Esophagus muscularis mucosa (tissue), 4 donors: ENCODE results near the gene EMX2. TPM values are rescaled to one million over a fixed set of nuclear protein-coding genes. Genes with fewer than 3 reads are reported as not detected.
"Not testable (repeated sequence)": the region's sequence is repeated elsewhere in the genome, so short reads cannot be mapped to it uniquely, and the experiment has no call there.

ENCODE experiments used
- DNase-seq: peaks from one replicate; pipeline ENCODE4 v3.0.0-alpha.2; 2017; ENCODE audit errors: extremely low spot score
- H3K27ac ChIP-seq, 4 donors: fragments of 200-600 bp; sonication (generic); replicated peaks in 1 of 4; 1 replicate in 3 of 4; 2 replicates in 1 of 4; pipeline ENCODE4 v1.5.1; 2016 to 2019; ENCODE audit warnings: mild to moderate bottlenecking in 1 of 4
- H3K27me3 ChIP-seq, 4 donors: fragments of 200-600 bp; sonication (generic); one replicate each; pipeline versions ENCODE4 v1.5.1 to v1.6.0; 2016 to 2019
- H3K36me3 ChIP-seq, 4 donors: fragments of 200-600 bp; sonication (generic); one replicate each; pipeline ENCODE4 v1.5.1; 2016 to 2019
- H3K4me1 ChIP-seq, 4 donors: fragments of 200-600 bp; sonication (generic); one replicate each; pipeline ENCODE4 v1.5.1; 2016 to 2019
- H3K4me3 ChIP-seq, 4 donors: fragments of 200-600 bp; sonication (generic); 1 replicate in 2 of 4; 2 replicates in 2 of 4; pipeline ENCODE4 v1.5.1; 2016 to 2019; ENCODE audit warnings: mild to moderate bottlenecking in 4 of 4, moderate library complexity in 1 of 4
- H3K9me3 ChIP-seq, 4 donors: fragments of 200-600 bp; sonication (generic); 1 replicate in 3 of 4; 2 replicates in 1 of 4; pipeline ENCODE4 v1.5.1; 2016 to 2019
- CTCF ChIP-seq, 3 experiments: fragments of 200-600 bp in 2 of 3; fragments of 450-650 bp in 1 of 3; sonication (generic) in 2 of 3; IDR thresholded peaks; one replicate each; pipeline ENCODE4 v1.5.1; 2017 to 2019; ENCODE audit warnings: antibody characterized with exemption in 3 of 3, mild to moderate bottlenecking in 2 of 3, moderate library complexity in 1 of 3
- EP300 ChIP-seq: sonication (generic); formaldehyde crosslinking; IDR thresholded peaks from one replicate; pipeline ENCODE4 v1.6.1; 2017; ENCODE audit warnings: antibody characterized with exemption
- POLR2A ChIP-seq: fragments of 450-650 bp; IDR thresholded peaks from one replicate; pipeline ENCODE4 v1.6.1; 2017; ENCODE audit warnings: antibody characterized with exemption, moderate library complexity, mild to moderate bottlenecking, low read depth
- POLR2AphosphoS5 ChIP-seq, 2 donors: sonication (generic); formaldehyde crosslinking; IDR thresholded peaks; one replicate each; pipeline ENCODE4 v1.6.1; 2017; ENCODE audit warnings: antibody characterized with exemption in 2 of 2
- WGBS: methylation state at CpG from one replicate; pipeline ENCODE4 v1.1.5; 2018; 5-methylcytosine and 5-hydroxymethylcytosine counted together
- intact Hi-C: fragments of 100-400 bp; cut with DNase I; formaldehyde crosslinking; loops from one replicate; pipeline ENCODE4 v1.15.1; 2023
- total RNA-seq, 4 donors: library from RNA; depleted of rRNA; stranded (reverse); fragments of >200 nt; gene quantifications; one replicate each; pipeline versions ENCODE4 v1.1.0 to v1.2.1, GENCODE V29; 2016

Gene EMX2
- total RNA-seq, 4 donors from 2014 or later: 0.52 to 0.71 TPM; not detected in 2

GRCh38 chr10:117503244-117504205 lies 39.0 kb upstream of the EMX2 start:
- no peak for DNase-seq
- WGBS: 44% methylated on average over 12 of the region's 16 CpGs
- H3K9me3 ChIP-seq: no peaks in the 10 kb centered on the region
- no peaks in the 10 kb centered on the region for H3K36me3 ChIP-seq
- H3K4me1 ChIP-seq: no peaks in the 10 kb centered on the region
- peaks cover 0 to 50% (median 0%) of the 10 kb centered on the region in 4 donors for H3K27me3 ChIP-seq
- no peak overlapping the region for H3K4me3 ChIP-seq
- H3K27ac ChIP-seq: no peak overlapping the region
- no peak for TF ChIP-seq POLR2AphosphoS5 (IDR thresholded peaks at IDR 0.05)
- intact Hi-C loops: no loop called here

- DNase-seq: no peak
- Histone ChIP-seq H3K36me3 (no peaks in the 10 kb centered on the region), H3K4me3 (no peak overlapping the region), H3K27me3 (peaks cover 0 to 50% (median 0%) of the 10 kb centered on the region in 4 donors), H3K9me3 (no peaks in the 10 kb centered on the region), H3K27ac (no peak overlapping the region), H3K4me1 (no peaks in the 10 kb centered on the region)
- TF ChIP-seq CTCF (IDR thresholded peaks at IDR 0.05) (no peak), EP300 (no peak), POLR2AphosphoS5 (IDR thresholded peaks at IDR 0.05) (no peak)
- intact Hi-C loops: no loop called here
- WGBS: 93% methylated on average over 8 of the region's 8 CpGs
Observed at GRCh38 chr10:117504562-117504961, 38.0 kb upstream of the EMX2 start.

GRCh38 chr10:117507081-117507480 lies 35.5 kb upstream of the EMX2 start:
- H3K4me1 ChIP-seq, intact Hi-C loops, DNase-seq, H3K9me3 ChIP-seq, H3K4me3 ChIP-seq, H3K27ac ChIP-seq, H3K36me3 ChIP-seq: not testable (repeated sequence)
- peaks cover 0 to 41% (median 0%) of the 10 kb centered on the region in 4 donors for H3K27me3 ChIP-seq
- 85% methylated on average over 7 of the region's 7 CpGs for WGBS

- H3K9me3 ChIP-seq: no peaks in the 10 kb centered on the region
- 90% methylated on average over 7 of the region's 7 CpGs for WGBS
- no peaks in the 10 kb centered on the region for H3K4me1 ChIP-seq
- no peak for DNase-seq
- intact Hi-C loops: no loop called here
- no peak overlapping the region for H3K4me3 ChIP-seq
- peaks cover 0 to 43% (median 0%) of the 10 kb centered on the region in 4 donors for H3K27me3 ChIP-seq
- H3K36me3 ChIP-seq: no peaks in the 10 kb centered on the region
- no peak for TF ChIP-seq CTCF (IDR thresholded peaks at IDR 0.05)
- TF ChIP-seq EP300: no peak
- TF ChIP-seq POLR2A: no peak
- no peak for TF ChIP-seq POLR2AphosphoS5 (IDR thresholded peaks at IDR 0.05)
- H3K27ac ChIP-seq: no peak overlapping the region
Observed at GRCh38 chr10:117509573-117509972, 33.0 kb upstream of the EMX2 start.

- no peaks in the 10 kb centered on the region for H3K9me3 ChIP-seq
- 63% methylated on average over 17 of the region's 17 CpGs for WGBS
- no peaks in the 10 kb centered on the region for H3K36me3 ChIP-seq
- H3K27me3 ChIP-seq: peaks cover 0 to 39% (median 0%) of the 10 kb centered on the region in 4 donors
- no peaks in the 10 kb centered on the region for H3K4me1 ChIP-seq
- DNase-seq: no peak
- TF ChIP-seq POLR2A (no peak), POLR2AphosphoS5 (IDR thresholded peaks at IDR 0.05) (no peak), EP300 (no peak), CTCF (IDR thresholded peaks at IDR 0.05) (no peak)
- H3K4me3 ChIP-seq: no peak overlapping the region
- no peak overlapping the region for H3K27ac ChIP-seq
- intact Hi-C loops: no loop called here
Observed at GRCh38 chr10:117511601-117512390, 30.8 kb upstream of the EMX2 start.
